IMR-90 (cell line): ENCODE data around the gene MICALL2. TPM values are rescaled to one million over a fixed set of nuclear protein-coding genes. Genes with fewer than 3 reads are reported as not detected.

Experiments used
- ATAC-seq: fragments of 200-7000 bp; cut with Tn5 transposase; 2 replicates; pipeline ENCODE4 v1.9.1; 2020; ENCODE audit warnings: low read depth, mild to moderate bottlenecking, moderate library complexity
- BruUV-seq: library from RNA; stranded (reverse); fragments of 400-500 nt; replicated peaks from 2 replicates; lab custom pipeline; 2021; lab: Mats Ljungman, UMichigan
- CTCF ChIA-PET: fragments of 300-600 bp; formaldehyde crosslinking; extraction: SDS; loops from one replicate; lab custom pipeline; 2021; ENCODE audit warnings: antibody characterized with exemption; lab: Yijun Ruan, JAX
- POLR2A ChIA-PET: fragments of 300-600 bp; sonication (Branson Sonifier 250); formaldehyde crosslinking; loops from one replicate; lab custom pipeline; 2022; ENCODE audit warnings: antibody characterized with exemption; ENCODE audit not compliant: unreplicated experiment; lab: Charles Lee
- DNase-seq: peaks from one replicate; pipeline ENCODE4 v3.0.0; 2013
- H2AFZ ChIP-seq: replicated peaks from 2 replicates; pipeline ENCODE3; 2013; ENCODE audit warnings: low read length, mild to moderate bottlenecking; ENCODE audit not compliant: poor library complexity
- H2AK5ac ChIP-seq: 2 replicates; pipeline ENCODE4 v1.6.1; 2013; ENCODE audit warnings: low read depth, low read length, inconsistent platforms
- H2AK9ac ChIP-seq: replicated peaks from 2 replicates; pipeline ENCODE3; 2013; ENCODE audit warnings: mild to moderate bottlenecking, low read depth, low read length, moderate library complexity; ENCODE audit not compliant: poor library complexity
- H2BK120ac ChIP-seq: 2 replicates; pipeline ENCODE4 v1.6.1; 2013; ENCODE audit warnings: low read depth, low read length, inconsistent platforms
- H2BK15ac ChIP-seq: 3 replicates; pipeline ENCODE4 v1.6.1; 2013; ENCODE audit warnings: low read depth, low read length, inconsistent platforms
- H2BK20ac ChIP-seq: 2 replicates; pipeline ENCODE4 v1.6.1; 2013; ENCODE audit warnings: low read depth, mild to moderate bottlenecking, inconsistent platforms, low read length, moderate library complexity
- H2BK5ac ChIP-seq: 2 replicates; pipeline ENCODE4 v1.6.1; 2013; ENCODE audit warnings: mild to moderate bottlenecking, low read depth, low read length, inconsistent platforms; ENCODE audit not compliant: poor library complexity, severe bottlenecking
- H3K14ac ChIP-seq: replicated peaks from 2 replicates; pipeline ENCODE4 v1.6.1; 2013; ENCODE audit warnings: low read depth, low read length, inconsistent platforms
- H3K18ac ChIP-seq: 2 replicates; pipeline ENCODE4 v1.6.1; 2013; ENCODE audit warnings: low read depth, low read length, control low read depth
- H3K23ac ChIP-seq: 2 replicates; pipeline ENCODE4 v1.6.1; 2013; ENCODE audit warnings: low read depth, low read length, inconsistent platforms
- H3K27ac ChIP-seq: 2 replicates; pipeline ENCODE4 v1.5.1; 2013; ENCODE audit warnings: mild to moderate bottlenecking, control low read depth, low read length; ENCODE audit not compliant: insufficient read depth
- H3K27me3 ChIP-seq: 2 replicates; pipeline ENCODE4 v1.6.1; 2013; ENCODE audit warnings: low read length; ENCODE audit not compliant: control insufficient read depth, insufficient read depth
- H3K36me3 ChIP-seq: 2 replicates; pipeline ENCODE4 v1.6.1; 2013; ENCODE audit warnings: low read length, mixed read lengths; ENCODE audit not compliant: control insufficient read depth, insufficient read depth
- H3K4ac ChIP-seq: 2 replicates; pipeline ENCODE4 v1.6.1; 2013; ENCODE audit warnings: low read depth, low read length, inconsistent platforms
- H3K4me1 ChIP-seq: 2 replicates; pipeline ENCODE4 v1.6.1; 2013; ENCODE audit warnings: low read length, mixed read lengths; ENCODE audit not compliant: control insufficient read depth, insufficient read depth
- H3K4me2 ChIP-seq: 2 replicates; pipeline ENCODE4 v1.6.1; 2013; ENCODE audit warnings: low read depth, mild to moderate bottlenecking, control low read depth, low read length, moderate library complexity
- H3K4me3 ChIP-seq: 2 replicates; pipeline ENCODE4 v1.5.1; 2013; ENCODE audit warnings: low read depth, mild to moderate bottlenecking, control low read depth, low read length, moderate library complexity; ENCODE audit not compliant: insufficient read depth
- H3K56ac ChIP-seq: 2 replicates; pipeline ENCODE4 v1.6.1; 2013; ENCODE audit warnings: low read length, inconsistent platforms; ENCODE audit not compliant: insufficient read depth; ENCODE audit errors: extremely low read depth
- H3K79me1 ChIP-seq, 2 experiments: 2 replicates each; pipeline ENCODE4 v1.6.1; 2013; ENCODE audit warnings: low read length in 2 of 2, inconsistent platforms in 1 of 2, low read depth in 1 of 2
- H3K9ac ChIP-seq: 2 replicates; pipeline ENCODE4 v1.6.1; 2013; ENCODE audit warnings: low read depth, low read length, control low read depth
- H3K9me1 ChIP-seq: 2 replicates; pipeline ENCODE4 v1.6.1; 2013; ENCODE audit warnings: low read length, inconsistent platforms; ENCODE audit not compliant: insufficient read depth
- H3K9me3 ChIP-seq: 2 replicates; pipeline ENCODE4 v1.6.1; 2013; ENCODE audit warnings: low read length; ENCODE audit not compliant: control insufficient read depth, insufficient read depth
- H4K20me1 ChIP-seq: 2 replicates; pipeline ENCODE4 v1.6.1; 2013; ENCODE audit warnings: low read length, inconsistent platforms; ENCODE audit not compliant: insufficient read depth
- H4K5ac ChIP-seq: 2 replicates; pipeline ENCODE4 v1.6.1; 2013; ENCODE audit warnings: mild to moderate bottlenecking, low read depth, low read length, control low read depth
- H4K8ac ChIP-seq, 2 experiments: 2 replicates each; pipeline ENCODE4 v1.6.1; 2013; ENCODE audit warnings: low read depth in 2 of 2, low read length in 2 of 2, control low read depth in 1 of 2, inconsistent platforms in 1 of 2
- H4K91ac ChIP-seq: 2 replicates; pipeline ENCODE4 v1.6.1; 2013; ENCODE audit warnings: low read depth, low read length, inconsistent platforms; ENCODE audit not compliant: insufficient read depth
- RCOR1 ChIP-seq: IDR thresholded peaks from 2 replicates; pipeline ENCODE4 v1.6.1; 2012; ENCODE audit warnings: mild to moderate bottlenecking, low read length, improper control_type of control experiment; ENCODE audit not compliant: insufficient replicate concordance
- WGBS, 2 experiments: methylation state at CpG; one replicate each; pipeline versions ENCODE4 v1.1.5 to v1.1.7; 2013; ENCODE audit warnings: missing lambda C conversion rate in 2 of 2; ENCODE audit not compliant: insufficient read length in 1 of 2; ENCODE audit errors: extremely low coverage in 2 of 2; 5-methylcytosine and 5-hydroxymethylcytosine counted together
- dilution Hi-C: fragments of 300-500 bp; cut with HindIII; formaldehyde crosslinking; loops from one replicate; pipeline ENCODE4 v1.14.3; 2018; ENCODE audit warnings: low sequenced_read_pairs; ENCODE audit not compliant: unreplicated experiment
- in situ Hi-C: fragments of 300-500 bp; cut with MboI; formaldehyde crosslinking; loops from 3 replicates; pipeline ENCODE4 v1.14.3; 2019; ENCODE audit warnings: low sequenced_read_pairs, inconsistent platforms, mixed read lengths
- intact Hi-C: fragments of 100-400 bp; cut with micrococcal nuclease; formaldehyde crosslinking; loops from 2 replicates; pipeline ENCODE4 v1.10.0; 2022
- polyA plus RNA-seq, 3 experiments: library from polyadenylated mRNA; depleted of rRNA; stranded (reverse); fragments of >200 nt; gene quantifications; 2 replicates each; pipeline ENCODE4 v1.2.3, GENCODE V29; 2012; ENCODE audit warnings: low replicate concordance in 1 of 3
- total RNA-seq: library from RNA; depleted of rRNA; stranded (reverse); fragments of >200 nt; gene quantifications from 2 replicates; pipeline ENCODE4 v1.2.3, GENCODE V29; 2012

The MICALL2 gene
- total and polyA plus RNA-seq, 2 of the 4 experiments (the other 2 are of a cell fraction), result 6.6 to 34.1 TPM

GRCh38 chr7:1476859-1477258 is 17.6 kb upstream of the MICALL2 start:
- WGBS, 2 experiments, result 64% methylated on average over 4 of the region's 15 CpGs; no CpG with 5 or more reads in 1 of the 2 experiments

More at GRCh38 chr7:1476859-1477258, 17.6 kb upstream of the MICALL2 start:
- no peak overlapping the region for H3K18ac ChIP-seq
- no peak overlapping the region for H3K23ac ChIP-seq
- H2BK15ac ChIP-seq, result no peak overlapping the region
- peaks cover 3% of the 10 kb centered on the region; the same call in 1 of the 2 replicates for H4K20me1 ChIP-seq
- no peak overlapping the region for H3K4ac ChIP-seq
- H2AFZ ChIP-seq, result no peak overlapping the region
- intact Hi-C loops, result no loop called here
- no peaks in the 10 kb centered on the region for H3K79me1 ChIP-seq
- ATAC-seq (no peak), DNase-seq (no peak)
- no peak overlapping the region for H4K8ac ChIP-seq
- no TSS peak for BruUV-seq
- no peak overlapping the region for H3K27ac ChIP-seq
- no peak overlapping the region for H2BK5ac ChIP-seq
- no peaks in the 10 kb centered on the region for H3K27me3 ChIP-seq
- H2BK20ac ChIP-seq, result no peak overlapping the region
- no peak for TF ChIP-seq RCOR1
- no peak overlapping the region for H2AK5ac ChIP-seq
- no peak overlapping the region for H4K5ac ChIP-seq
- CTCF ChIA-PET, result no interaction called here
- H4K91ac ChIP-seq, result no peak overlapping the region
- no peak overlapping the region for H3K9ac ChIP-seq
- H3K4me2 ChIP-seq, result no peak overlapping the region
- dilution Hi-C loops, result no loop called here
- H3K9me1 ChIP-seq, result no peaks in the 10 kb centered on the region
- no peak overlapping the region for H3K56ac ChIP-seq
- H3K9me3 ChIP-seq, result no peaks in the 10 kb centered on the region
- peaks cover 70% of the 10 kb centered on the region for H3K36me3 ChIP-seq
- no peak overlapping the region for H2BK120ac ChIP-seq
- no peak overlapping the region for H2AK9ac ChIP-seq
- no peaks in the 10 kb centered on the region for H3K4me1 ChIP-seq
- H3K4me3 ChIP-seq, result no peak overlapping the region
- POLR2A ChIA-PET, result no interaction called here
- H3K14ac ChIP-seq, result no peak overlapping the region
- in situ Hi-C loops, result no loop called here
